ENCODE results near the gene KIR2DL3. TPM values are rescaled to one million over a fixed set of nuclear protein-coding genes. Genes with fewer than 3 reads are reported as not detected.
"Not testable (repeated sequence)": the region's sequence is repeated elsewhere in the genome, so short reads cannot be mapped to it uniquely, and the experiment has no call there.

KIR2DL3 gene
- total and polyA plus RNA-seq, 2 of the 4 experiments (the other 2 are of a cell fraction), result not detected

DNA sequence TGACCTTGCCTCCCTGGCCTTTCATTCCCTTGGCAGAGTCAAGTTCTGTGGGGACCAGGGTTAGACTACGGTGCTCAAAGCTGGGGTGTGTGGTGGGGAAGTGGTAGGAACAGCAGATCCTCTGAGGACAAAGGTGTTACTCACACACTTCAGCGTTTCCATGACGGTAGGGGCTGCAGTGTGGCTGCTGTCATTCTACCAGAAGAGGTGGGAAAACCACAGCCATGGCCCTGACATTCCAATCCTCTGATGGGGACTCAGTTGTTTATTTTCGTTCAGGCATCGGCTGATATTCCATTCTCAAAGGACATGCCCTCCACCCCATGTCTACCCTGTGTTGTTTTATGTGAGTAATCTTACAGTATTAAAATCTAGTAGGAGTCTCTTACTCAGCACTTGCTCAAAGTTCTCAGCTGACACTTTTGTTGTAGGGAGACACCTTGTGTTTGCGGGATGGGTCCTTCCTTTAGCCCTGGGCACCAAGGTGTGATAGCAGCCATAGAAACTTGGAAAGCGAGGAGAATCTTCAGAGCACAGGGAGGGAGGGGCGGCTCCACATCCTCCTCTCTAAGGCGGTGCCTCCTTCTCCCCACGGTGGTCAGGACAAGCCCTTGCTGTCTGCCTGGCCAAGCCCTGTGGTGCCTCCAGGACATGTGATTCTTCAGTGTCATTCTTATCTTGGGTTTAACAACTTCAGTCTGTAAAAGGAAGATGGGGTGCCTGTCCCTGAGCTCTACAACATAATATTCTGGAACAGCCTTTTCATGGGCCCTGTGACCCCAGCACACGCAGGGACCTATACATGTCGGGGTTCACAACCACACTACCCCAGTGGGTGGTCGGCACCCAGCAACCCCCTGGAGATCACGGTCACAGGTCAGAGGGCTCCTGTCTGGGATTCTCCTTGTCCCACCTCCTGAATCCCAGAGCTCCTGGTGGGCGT, 33.0 kb downstream of the KIR2DL3 start:
- H3K27ac ChIP-seq (ENCODE audit: insufficient read depth, low read length); dilution Hi-C loops (cut with HindIII; ENCODE audit: low sequenced_read_pairs, unreplicated experiment); intact Hi-C loops (cut with micrococcal nuclease); H3K4me2 ChIP-seq (ENCODE audit: low read depth, low read length); H3K4ac ChIP-seq (ENCODE audit: low read depth, low read length); H2BK15ac ChIP-seq (ENCODE audit: low read depth, low read length); H3K14ac ChIP-seq (replicated peaks; ENCODE audit: low read depth, low read length); H3K4me1 ChIP-seq (ENCODE audit: control insufficient read depth, insufficient read depth, low read length); H3K9me3 ChIP-seq (ENCODE audit: control insufficient read depth, insufficient read depth, low read length); H2BK5ac ChIP-seq (ENCODE audit: low read depth, low read length, poor library complexity, severe bottlenecking); H3K56ac ChIP-seq (ENCODE audit: extremely low read depth, insufficient read depth, low read length); H4K20me1 ChIP-seq (ENCODE audit: insufficient read depth, low read length); H2AK9ac ChIP-seq (replicated peaks; ENCODE audit: low read depth, low read length, poor library complexity); H3K36me3 ChIP-seq (ENCODE audit: control insufficient read depth, insufficient read depth, low read length); H3K79me1 ChIP-seq (ENCODE audit: low read depth in 1 of 2, low read length in 2 of 2); H2AFZ ChIP-seq (replicated peaks; ENCODE audit: low read length, poor library complexity); H4K5ac ChIP-seq (ENCODE audit: low read depth, low read length); POLR2A ChIA-PET (ENCODE audit: unreplicated experiment); H3K9me1 ChIP-seq (ENCODE audit: insufficient read depth, low read length); H3K9ac ChIP-seq (ENCODE audit: low read depth, low read length); H4K91ac ChIP-seq (ENCODE audit: insufficient read depth, low read depth, low read length); H3K23ac ChIP-seq (ENCODE audit: low read depth, low read length); CTCF ChIA-PET; BruUV-seq (replicated peaks); in situ Hi-C loops (cut with MboI; ENCODE audit: low sequenced_read_pairs); H2BK20ac ChIP-seq (ENCODE audit: low read depth, low read length); H3K27me3 ChIP-seq (ENCODE audit: control insufficient read depth, insufficient read depth, low read length); H4K8ac ChIP-seq (ENCODE audit: low read depth in 2 of 2, low read length in 2 of 2); DNase-seq; H2AK5ac ChIP-seq (ENCODE audit: low read depth, low read length); H2BK120ac ChIP-seq (ENCODE audit: low read depth, low read length); ATAC-seq (ENCODE audit: low read depth); H3K18ac ChIP-seq (ENCODE audit: low read depth, low read length); H3K4me3 ChIP-seq (ENCODE audit: insufficient read depth, low read depth, low read length): not testable (repeated sequence)
- WGBS, 2 experiments (ENCODE audit: extremely low coverage in 2 of 2, insufficient read length in 1 of 2), result no CpG with 5 or more reads among the region's 15 CpGs

GRCh38 chr19:54772666-54773065, 34.4 kb downstream of the KIR2DL3 start:
- ATAC-seq (ENCODE audit: low read depth); H4K5ac ChIP-seq (ENCODE audit: low read depth, low read length); H3K4me3 ChIP-seq (ENCODE audit: insufficient read depth, low read depth, low read length); H2AK9ac ChIP-seq (replicated peaks; ENCODE audit: low read depth, low read length, poor library complexity); CTCF ChIA-PET; in situ Hi-C loops (cut with MboI; ENCODE audit: low sequenced_read_pairs); H3K56ac ChIP-seq (ENCODE audit: extremely low read depth, insufficient read depth, low read length); H3K4ac ChIP-seq (ENCODE audit: low read depth, low read length); H3K79me1 ChIP-seq (ENCODE audit: low read depth in 1 of 2, low read length in 2 of 2); BruUV-seq (replicated peaks); H3K4me1 ChIP-seq (ENCODE audit: control insufficient read depth, insufficient read depth, low read length); H3K27ac ChIP-seq (ENCODE audit: insufficient read depth, low read length); H4K91ac ChIP-seq (ENCODE audit: insufficient read depth, low read depth, low read length); DNase-seq; H3K9ac ChIP-seq (ENCODE audit: low read depth, low read length); POLR2A ChIA-PET (ENCODE audit: unreplicated experiment); H2AK5ac ChIP-seq (ENCODE audit: low read depth, low read length); H2BK15ac ChIP-seq (ENCODE audit: low read depth, low read length); H3K9me3 ChIP-seq (ENCODE audit: control insufficient read depth, insufficient read depth, low read length); H3K14ac ChIP-seq (replicated peaks; ENCODE audit: low read depth, low read length); H2AFZ ChIP-seq (replicated peaks; ENCODE audit: low read length, poor library complexity); H4K8ac ChIP-seq (ENCODE audit: low read depth in 2 of 2, low read length in 2 of 2); H4K20me1 ChIP-seq (ENCODE audit: insufficient read depth, low read length); H3K4me2 ChIP-seq (ENCODE audit: low read depth, low read length); H2BK5ac ChIP-seq (ENCODE audit: low read depth, low read length, poor library complexity, severe bottlenecking); H3K27me3 ChIP-seq (ENCODE audit: control insufficient read depth, insufficient read depth, low read length); intact Hi-C loops (cut with micrococcal nuclease); H3K23ac ChIP-seq (ENCODE audit: low read depth, low read length); H3K18ac ChIP-seq (ENCODE audit: low read depth, low read length); H3K36me3 ChIP-seq (ENCODE audit: control insufficient read depth, insufficient read depth, low read length); dilution Hi-C loops (cut with HindIII; ENCODE audit: low sequenced_read_pairs, unreplicated experiment); H2BK120ac ChIP-seq (ENCODE audit: low read depth, low read length); H3K9me1 ChIP-seq (ENCODE audit: insufficient read depth, low read length); H2BK20ac ChIP-seq (ENCODE audit: low read depth, low read length): not testable (repeated sequence)
- WGBS, 2 experiments (ENCODE audit: extremely low coverage in 2 of 2, insufficient read length in 1 of 2), result no CpG with 5 or more reads among the region's 2 CpGs
